SK-N-SH (cell line): ENCODE results near the gene AP1M2. TPM values are rescaled to one million over a fixed set of nuclear protein-coding genes. Genes with fewer than 3 reads are reported as not detected.

Source experiments
- CTCF ChIA-PET: fragments of 300-600, 350-600 bp; formaldehyde crosslinking; extraction: SDS; loops from one replicate; lab custom pipeline; 2021; lab: Yijun Ruan, JAX
- POLR2A ChIA-PET: fragments of 350-600 bp; sonication (Branson Sonifier 250); formaldehyde crosslinking; extraction: SDS; loops from one replicate; lab custom pipeline; 2020; ENCODE audit warnings: antibody characterized with exemption, inconsistent platforms; lab: Yijun Ruan, JAX
- DNase-seq: peaks from one replicate; pipeline ENCODE4 v3.0.0; 2012
- H2AFZ ChIP-seq: fragments of 200-600 bp; sonication (generic); 2 replicates; pipeline ENCODE4 v1.8.1; 2016; ENCODE audit warnings: antibody characterized with exemption, mild to moderate bottlenecking, low read depth
- H3F3A ChIP-seq: fragments of 200-600 bp; sonication (generic); replicated peaks from 2 replicates; pipeline ENCODE3; 2016; ENCODE audit warnings: antibody characterized with exemption, mild to moderate bottlenecking; ENCODE audit not compliant: insufficient read depth
- H3K27ac ChIP-seq, 2 experiments: fragments of 200-500 bp in 1 of 2; fragments of 200-600 bp in 1 of 2; sonication (Bioruptor generic) in 1 of 2; sonication (generic), shearing (Covaris generic) in 1 of 2; 2 replicates each; pipeline versions ENCODE4 v1.5.1 to v1.6.1; 2014 to 2016; ENCODE audit warnings: low read depth in 2 of 2, inconsistent platforms in 1 of 2, low read length in 1 of 2, mild to moderate bottlenecking in 1 of 2, mixed read lengths in 1 of 2
- H3K27me3 ChIP-seq: fragments of 200-600 bp; sonication (generic), shearing (Covaris generic); 2 replicates; pipeline ENCODE4 v1.6.1; 2016; ENCODE audit warnings: mixed run types; ENCODE audit not compliant: insufficient read depth
- H3K36me3 ChIP-seq, 2 experiments: fragments of 200-500 bp in 1 of 2; fragments of 200-600 bp in 1 of 2; sonication (Bioruptor generic) in 1 of 2; sonication (generic) in 1 of 2; replicated peaks in 1 of 2; 2 replicates each; pipeline versions ENCODE3 to v1.5.1; 2014 to 2016; ENCODE audit warnings: low read length in 1 of 2, mild to moderate bottlenecking in 1 of 2; ENCODE audit not compliant: insufficient read depth in 2 of 2, control insufficient read depth in 1 of 2
- H3K4me1 ChIP-seq, 2 experiments: fragments of 200-500 bp in 1 of 2; fragments of 200-600 bp in 1 of 2; sonication (Bioruptor generic) in 1 of 2; sonication (generic), shearing (Covaris generic) in 1 of 2; 2 replicates each; pipeline versions ENCODE4 v1.5.1 to v1.6.1; 2014 to 2016; ENCODE audit warnings: low read depth in 1 of 2, low read length in 1 of 2, mixed run types in 1 of 2; ENCODE audit not compliant: insufficient read depth in 2 of 2, control insufficient read depth in 1 of 2
- H3K4me2 ChIP-seq: fragments of 200-600 bp; sonication (generic), shearing (Covaris generic); 2 replicates; pipeline ENCODE4 v1.6.1; 2017; ENCODE audit warnings: mixed run types
- H3K4me3 ChIP-seq, 2 experiments: fragments of 200-500 bp in 1 of 2; fragments of 200-600 bp in 1 of 2; sonication (Bioruptor generic) in 1 of 2; sonication (generic), shearing (Covaris generic) in 1 of 2; 2 replicates each; pipeline versions ENCODE4 v1.5.1 to v1.8.1; 2014 to 2016; ENCODE audit warnings: low read depth in 2 of 2, inconsistent platforms in 1 of 2, low read length in 1 of 2, mild to moderate bottlenecking in 1 of 2, mixed read lengths in 1 of 2, moderate library complexity in 1 of 2
- H3K79me2 ChIP-seq: fragments of 200-600 bp; sonication (generic); 2 replicates; pipeline ENCODE4 v1.8.1; 2017; ENCODE audit warnings: mild to moderate bottlenecking; ENCODE audit not compliant: insufficient read depth
- H3K9ac ChIP-seq: fragments of 200-600 bp; sonication (generic); 2 replicates; pipeline ENCODE4 v1.6.1; 2017; ENCODE audit warnings: mixed run types
- H3K9me2 ChIP-seq: fragments of 200-600 bp; sonication (generic); 2 replicates; pipeline ENCODE4 v1.6.1; 2017; ENCODE audit warnings: mixed run types
- H3K9me3 ChIP-seq: fragments of 200-600 bp; sonication (generic); 2 replicates; pipeline ENCODE4 v1.6.1; 2017; ENCODE audit warnings: mixed run types, mild to moderate bottlenecking, moderate library complexity
- H4K20me1 ChIP-seq: fragments of 200-600 bp; sonication (generic); 2 replicates; pipeline ENCODE4 v1.6.1; 2017; ENCODE audit warnings: mild to moderate bottlenecking, mixed run types; ENCODE audit not compliant: insufficient read depth
- ELF1 ChIP-seq: IDR thresholded peaks from 2 replicates; pipeline ENCODE4 v1.4.0; 2012
- EZH2phosphoT487 ChIP-seq: fragments of 200-600 bp; sonication (generic); IDR thresholded peaks from 2 replicates; pipeline ENCODE4 v1.6.1; 2017; ENCODE audit warnings: low read depth, mixed run types, mild to moderate bottlenecking, antibody characterized with exemption, moderate library complexity, borderline replicate concordance
- FOSL2 ChIP-seq: IDR thresholded peaks from 2 replicates; pipeline ENCODE4 v1.4.0; 2012; ENCODE audit warnings: low read depth, mild to moderate bottlenecking, moderate library complexity, borderline replicate concordance
- GABPA ChIP-seq: IDR thresholded peaks from 2 replicates; pipeline ENCODE4 v1.4.0; 2012; ENCODE audit warnings: low read depth, mild to moderate bottlenecking
- GATA2 ChIP-seq: sonication (generic); formaldehyde crosslinking; IDR thresholded peaks from 2 replicates; pipeline ENCODE4 v1.5.0; 2020; ENCODE audit warnings: mild to moderate bottlenecking, missing genetic modification reagents
- IRF3 ChIP-seq: fragments of 150-350 bp; IDR thresholded peaks from 2 replicates; pipeline ENCODE4 v1.6.1; 2016; ENCODE audit warnings: mild to moderate bottlenecking, low read depth, low read length
- MAX ChIP-seq: IDR thresholded peaks from 2 replicates; pipeline ENCODE4 v1.4.0; 2012; ENCODE audit warnings: low read depth
- MEF2A ChIP-seq: IDR thresholded peaks from 2 replicates; pipeline ENCODE4 v1.4.0; 2012; ENCODE audit warnings: low read depth, borderline replicate concordance
- MXI1 ChIP-seq: IDR thresholded peaks from 2 replicates; pipeline ENCODE4 v1.6.1; 2012; ENCODE audit warnings: mild to moderate bottlenecking, low read depth, low read length, improper control_type of control experiment
- NFIC ChIP-seq: IDR thresholded peaks from 2 replicates; pipeline ENCODE4 v1.4.0; 2012; ENCODE audit warnings: borderline replicate concordance
- PBX3 ChIP-seq: IDR thresholded peaks from 2 replicates; pipeline ENCODE4; 2012
- RAD21 ChIP-seq: IDR thresholded peaks from 2 replicates; pipeline ENCODE4 v1.6.1; 2012; ENCODE audit warnings: mild to moderate bottlenecking, low read length
- RFX5 ChIP-seq: IDR thresholded peaks from 2 replicates; pipeline ENCODE4 v1.6.1; 2012; ENCODE audit warnings: mild to moderate bottlenecking, improper control_type of control experiment, low read length
- SIN3A ChIP-seq: IDR thresholded peaks from 2 replicates; pipeline ENCODE4 v1.6.1; 2012; ENCODE audit warnings: low read depth, mild to moderate bottlenecking, low read length, moderate library complexity, borderline replicate concordance
- TAF1 ChIP-seq: IDR thresholded peaks from 2 replicates; pipeline ENCODE4 v1.6.1; 2012; ENCODE audit warnings: low read depth, mild to moderate bottlenecking, low read length, moderate library complexity, borderline replicate concordance
- TCF12 ChIP-seq: IDR thresholded peaks from 2 replicates; pipeline ENCODE4 v1.4.0; 2012
- ZBTB33 ChIP-seq: IDR thresholded peaks from 2 replicates; pipeline ENCODE4 v1.4.0; 2012; ENCODE audit warnings: low read depth, borderline replicate concordance
- WGBS: methylation state at CpG from one replicate; pipeline ENCODE4 v1.1.6; 2017; ENCODE audit warnings: low lambda C conversion rate; 5-methylcytosine and 5-hydroxymethylcytosine counted together
- polyA plus RNA-seq, 3 experiments: library from polyadenylated mRNA; depleted of rRNA; stranded (reverse); fragments of >200 nt; gene quantifications; 2 replicates each; pipeline ENCODE4 v1.2.3, GENCODE V29; 2012

AP1M2 gene
- polyA plus RNA-seq, 1 of the 3 experiments (the other 2 are of a cell fraction) = 0.30 TPM

- Histone ChIP-seq H3K27me3 (peaks cover 15% of the 10 kb centered on the region; the same call in 1 of the 2 replicates), H3K4me2 (no peak overlapping the region), H2AFZ (no peak overlapping the region), H3K9me3 (no peaks in the 10 kb centered on the region), H3K4me3 (no peak overlapping the region), H3K9ac (no peak overlapping the region), H3F3A (no peaks in the 10 kb centered on the region), H3K4me1 (peaks cover 0 to 8% of the 10 kb centered on the region in 2 experiments; a peak in 1 of 4 replicates), H3K79me2 (peaks cover 26% of the 10 kb centered on the region), H3K36me3 (no peaks in the 10 kb centered on the region), H4K20me1 (no peaks in the 10 kb centered on the region), H3K9me2 (no peaks in the 10 kb centered on the region), H3K27ac (no peak overlapping the region)
- POLR2A ChIA-PET = no interaction called here
- DNase-seq = no peak
- CTCF ChIA-PET = interaction anchor here (1.7 to 8.0 kb wide), 2 partner anchors 20 to 44 kb away, joined by 5 to 51 read pairs; no protein-coding TSS in a partner anchor
- WGBS = 90% methylated on average over 5 of the region's 5 CpGs
- TF ChIP-seq GABPA = no peak
- TF ChIP-seq TAF1 = no peak
- no peak for TF ChIP-seq PBX3
- no peak for TF ChIP-seq RAD21
- TF ChIP-seq MXI1 = no peak
- no peak for TF ChIP-seq GATA2 (CRISPR knock-in tag)
- TF ChIP-seq EZH2phosphoT487 = no peak
- no peak for TF ChIP-seq SIN3A
- no peak for TF ChIP-seq ZBTB33
- TF ChIP-seq NFIC = no peak
- TF ChIP-seq ELF1 = no peak
- no peak for TF ChIP-seq MEF2A
- TF ChIP-seq MAX = no peak
- no peak for TF ChIP-seq RFX5
- no peak for TF ChIP-seq TCF12
- TF ChIP-seq IRF3 = no peak
- no peak for TF ChIP-seq FOSL2
These were observed 13.0 kb upstream of the AP1M2 start for GRCh38 chr19:10600149-10600548.
